OCI-LY7 (cell line): ENCODE results near the gene VPREB3.

ENCODE experiments used
- CTCF ChIP-seq: fragments of 200-600 bp; sonication (generic); conservative IDR thresholded peaks from 2 replicates; pipeline ENCODE4 v1.5.1; 2014; ENCODE audit warnings: mild to moderate bottlenecking, antibody characterized with exemption, low read length, moderate library complexity, mixed read lengths
- EZH2phosphoT487 ChIP-seq: fragments of 200-600 bp; sonication (generic); IDR thresholded peaks from 2 replicates; pipeline ENCODE4 v1.6.1; 2018; ENCODE audit warnings: low read depth, borderline replicate concordance, mild to moderate bottlenecking, mixed run types, antibody characterized with exemption, low read length, moderate library complexity, mixed read lengths

GRCh38 chr22:23781511-23782183, 27.4 kb upstream of the VPREB3 start:
- TF ChIP-seq CTCF (no peak), EZH2phosphoT487 (no peak)
